Left ventricle myocardium inferior (tissue), 1 donor: ENCODE measurements around the gene GLO1. TPM values are rescaled to one million over a fixed set of nuclear protein-coding genes. Genes with fewer than 3 reads are reported as not detected.

Experiments
- DNase-seq: peaks from one replicate; pipeline ENCODE4 v3.0.0-alpha.2; 2020
- H3K27ac ChIP-seq: fragments of 200-600 bp; replicated peaks from 2 replicates; pipeline ENCODE4 v1.8.0; 2021
- H3K27me3 ChIP-seq: fragments of 200-600 bp; 2 replicates; pipeline ENCODE4 v1.8.0; 2021; ENCODE audit warnings: low read depth
- H3K36me3 ChIP-seq: fragments of 200-600 bp; 2 replicates; pipeline ENCODE4 v1.8.0; 2021
- H3K4me1 ChIP-seq: fragments of 200-600 bp; 2 replicates; pipeline ENCODE4 v1.8.0; 2021
- H3K4me3 ChIP-seq: fragments of 200-600 bp; 2 replicates; pipeline ENCODE4 v1.8.0; 2021; ENCODE audit warnings: mild to moderate bottlenecking, moderate library complexity
- H3K9me3 ChIP-seq: fragments of 200-600 bp; replicated peaks from 2 replicates; pipeline ENCODE4 v1.8.0; 2021
- intact Hi-C: fragments of 100-400 bp; cut with micrococcal nuclease; formaldehyde crosslinking; loops from one replicate; pipeline ENCODE4 v1.11.0; 2022
- total RNA-seq: library from RNA; stranded (reverse); fragmentation: NEBNext Ultra II Directional; extraction: Animal tissue kit (Norgen Biotek cat#: 25700); gene quantifications from one replicate; pipeline ENCODE4 v1.2.1, GENCODE V29; 2021
- TF ChIP-seq, protein P1 (sequence below): fragments of 200-600 bp; IDR thresholded peaks from 2 replicates; pipeline ENCODE4 v1.8.0; 2021; ENCODE audit warnings: antibody characterized with exemption, mild to moderate bottlenecking, borderline replicate concordance
- donor health status: DM: no; HTN: yes; CAD: no; lungs with severe emphysema.

The GLO1 gene
- total RNA-seq, 1 donor from 2014 or later = 84.6 TPM

DNA sequence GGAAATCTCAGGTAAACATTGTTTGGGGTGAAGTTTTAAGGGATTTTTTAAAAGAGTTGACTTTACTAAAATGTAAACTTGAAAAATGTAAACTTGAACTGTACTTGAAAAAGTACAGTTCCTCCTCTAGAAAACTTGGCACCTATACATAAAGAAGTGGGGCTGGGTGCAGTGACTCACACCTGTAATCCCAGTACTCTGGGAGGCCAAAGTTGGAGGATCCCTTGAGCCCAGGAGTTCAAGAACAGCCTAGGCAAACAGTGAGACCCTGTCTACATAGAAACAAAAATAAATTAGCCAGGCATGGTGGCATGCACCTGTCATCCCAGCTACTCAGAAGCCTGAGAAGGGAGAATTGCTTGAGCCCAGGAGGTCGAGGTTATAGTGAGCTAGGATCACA, 70.5 kb downstream of the GLO1 start:
- intact Hi-C loops = no loop called here
- H3K27me3 ChIP-seq = no peaks in the 10 kb centered on the region
- no peak overlapping the region for H3K27ac ChIP-seq
- H3K4me1 ChIP-seq = peaks cover 37% of the 10 kb centered on the region
- no peaks in the 10 kb centered on the region for H3K9me3 ChIP-seq
- no peak overlapping the region for H3K4me3 ChIP-seq
- no peaks in the 10 kb centered on the region for H3K36me3 ChIP-seq
- no peak for DNase-seq
- TF ChIP-seq, protein P1, sequence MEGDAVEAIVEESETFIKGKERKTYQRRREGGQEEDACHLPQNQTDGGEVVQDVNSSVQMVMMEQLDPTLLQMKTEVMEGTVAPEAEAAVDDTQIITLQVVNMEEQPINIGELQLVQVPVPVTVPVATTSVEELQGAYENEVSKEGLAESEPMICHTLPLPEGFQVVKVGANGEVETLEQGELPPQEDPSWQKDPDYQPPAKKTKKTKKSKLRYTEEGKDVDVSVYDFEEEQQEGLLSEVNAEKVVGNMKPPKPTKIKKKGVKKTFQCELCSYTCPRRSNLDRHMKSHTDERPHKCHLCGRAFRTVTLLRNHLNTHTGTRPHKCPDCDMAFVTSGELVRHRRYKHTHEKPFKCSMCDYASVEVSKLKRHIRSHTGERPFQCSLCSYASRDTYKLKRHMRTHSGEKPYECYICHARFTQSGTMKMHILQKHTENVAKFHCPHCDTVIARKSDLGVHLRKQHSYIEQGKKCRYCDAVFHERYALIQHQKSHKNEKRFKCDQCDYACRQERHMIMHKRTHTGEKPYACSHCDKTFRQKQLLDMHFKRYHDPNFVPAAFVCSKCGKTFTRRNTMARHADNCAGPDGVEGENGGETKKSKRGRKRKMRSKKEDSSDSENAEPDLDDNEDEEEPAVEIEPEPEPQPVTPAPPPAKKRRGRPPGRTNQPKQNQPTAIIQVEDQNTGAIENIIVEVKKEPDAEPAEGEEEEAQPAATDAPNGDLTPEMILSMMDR = no peak

GRCh38 chr6:38631186-38631783, 71.7 kb downstream of the GLO1 start:
- H3K4me3 ChIP-seq = no peak overlapping the region
- H3K36me3 ChIP-seq = no peaks in the 10 kb centered on the region
- intact Hi-C loops = no loop called here

More at GRCh38 chr6:38631186-38631783, 71.7 kb downstream of the GLO1 start:
- Histone ChIP-seq H3K27me3 (no peaks in the 10 kb centered on the region), H3K9me3 (no peaks in the 10 kb centered on the region), H3K27ac (no peak overlapping the region), H3K4me1 (peaks cover 36% of the 10 kb centered on the region)
- TF ChIP-seq, protein P1 = no peak
- DNase-seq = no peak

Other genes with a start within 250 kb of the GLO1 start
- 16.5 TPM for gene BTBD9, start 63.2 kb downstream of the GLO1 start, total RNA-seq
- gene DNAH8, start 12.2 kb upstream of the GLO1 start, total RNA-seq = 0.03 TPM